ENCODE measurements around the gene PLXDC1.

DNA sequence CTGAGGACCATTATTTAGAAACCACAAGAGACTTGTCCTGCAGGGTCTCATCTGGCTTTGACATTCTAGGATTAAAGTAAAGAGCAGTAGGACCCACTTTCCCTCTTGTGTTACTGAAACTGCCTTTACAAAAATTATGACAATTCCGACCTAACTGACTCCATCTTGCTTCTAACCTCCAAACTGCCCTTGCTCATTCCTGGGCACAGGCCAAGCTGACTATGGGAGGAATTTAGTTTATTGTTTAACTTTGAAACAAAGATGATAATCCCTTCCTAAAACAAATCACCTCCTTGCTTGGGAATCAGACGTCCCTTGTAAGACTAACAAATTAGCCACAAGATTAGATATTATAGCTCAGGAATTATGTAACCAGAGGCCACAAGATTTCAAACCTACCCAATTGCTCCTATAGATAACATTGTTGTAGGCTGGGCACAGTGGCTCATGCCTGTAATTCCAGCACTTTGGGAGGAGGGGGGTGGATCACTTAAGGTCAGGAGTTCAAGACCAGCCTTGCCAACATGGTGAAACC, 97.3 kb downstream of the PLXDC1 start:
- TF ChIP-seq TCF4 (CRISPR knock-in tag; IDR thresholded peaks at IDR 0.05; ENCODE audit: borderline replicate concordance) (no peak), CSDC2 (CRISPR knock-in tag; IDR thresholded peaks at IDR 0.05) (no peak), ARNTL (CRISPR knock-in tag; IDR thresholded peaks at IDR 0.05; ENCODE audit: borderline replicate concordance, low read depth) (no peak), ZNF565 (CRISPR knock-in tag; conservative IDR thresholded peaks at IDR 0.05; ENCODE audit: low read depth) (no peak), PPARA (CRISPR knock-in tag; IDR thresholded peaks at IDR 0.05; ENCODE audit: borderline replicate concordance) (no peak)
- TF ChIP-seq, protein P1, sequence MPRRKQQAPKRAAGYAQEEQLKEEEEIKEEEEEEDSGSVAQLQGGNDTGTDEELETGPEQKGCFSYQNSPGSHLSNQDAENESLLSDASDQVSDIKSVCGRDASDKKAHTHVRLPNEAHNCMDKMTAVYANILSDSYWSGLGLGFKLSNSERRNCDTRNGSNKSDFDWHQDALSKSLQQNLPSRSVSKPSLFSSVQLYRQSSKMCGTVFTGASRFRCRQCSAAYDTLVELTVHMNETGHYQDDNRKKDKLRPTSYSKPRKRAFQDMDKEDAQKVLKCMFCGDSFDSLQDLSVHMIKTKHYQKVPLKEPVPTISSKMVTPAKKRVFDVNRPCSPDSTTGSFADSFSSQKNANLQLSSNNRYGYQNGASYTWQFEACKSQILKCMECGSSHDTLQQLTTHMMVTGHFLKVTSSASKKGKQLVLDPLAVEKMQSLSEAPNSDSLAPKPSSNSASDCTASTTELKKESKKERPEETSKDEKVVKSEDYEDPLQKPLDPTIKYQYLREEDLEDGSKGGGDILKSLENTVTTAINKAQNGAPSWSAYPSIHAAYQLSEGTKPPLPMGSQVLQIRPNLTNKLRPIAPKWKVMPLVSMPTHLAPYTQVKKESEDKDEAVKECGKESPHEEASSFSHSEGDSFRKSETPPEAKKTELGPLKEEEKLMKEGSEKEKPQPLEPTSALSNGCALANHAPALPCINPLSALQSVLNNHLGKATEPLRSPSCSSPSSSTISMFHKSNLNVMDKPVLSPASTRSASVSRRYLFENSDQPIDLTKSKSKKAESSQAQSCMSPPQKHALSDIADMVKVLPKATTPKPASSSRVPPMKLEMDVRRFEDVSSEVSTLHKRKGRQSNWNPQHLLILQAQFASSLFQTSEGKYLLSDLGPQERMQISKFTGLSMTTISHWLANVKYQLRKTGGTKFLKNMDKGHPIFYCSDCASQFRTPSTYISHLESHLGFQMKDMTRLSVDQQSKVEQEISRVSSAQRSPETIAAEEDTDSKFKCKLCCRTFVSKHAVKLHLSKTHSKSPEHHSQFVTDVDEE (CRISPR knock-in tag; IDR thresholded peaks at IDR 0.05), result no peak
- TF ChIP-seq, protein P2, sequence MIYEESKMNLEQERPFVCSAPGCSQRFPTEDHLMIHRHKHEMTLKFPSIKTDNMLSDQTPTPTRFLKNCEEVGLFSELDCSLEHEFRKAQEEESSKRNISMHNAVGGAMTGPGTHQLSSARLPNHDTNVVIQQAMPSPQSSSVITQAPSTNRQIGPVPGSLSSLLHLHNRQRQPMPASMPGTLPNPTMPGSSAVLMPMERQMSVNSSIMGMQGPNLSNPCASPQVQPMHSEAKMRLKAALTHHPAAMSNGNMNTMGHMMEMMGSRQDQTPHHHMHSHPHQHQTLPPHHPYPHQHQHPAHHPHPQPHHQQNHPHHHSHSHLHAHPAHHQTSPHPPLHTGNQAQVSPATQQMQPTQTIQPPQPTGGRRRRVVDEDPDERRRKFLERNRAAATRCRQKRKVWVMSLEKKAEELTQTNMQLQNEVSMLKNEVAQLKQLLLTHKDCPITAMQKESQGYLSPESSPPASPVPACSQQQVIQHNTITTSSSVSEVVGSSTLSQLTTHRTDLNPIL (CRISPR knock-in tag; IDR thresholded peaks at IDR 0.05; ENCODE audit: low read depth), result no peak
- TF ChIP-seq, protein P3, sequence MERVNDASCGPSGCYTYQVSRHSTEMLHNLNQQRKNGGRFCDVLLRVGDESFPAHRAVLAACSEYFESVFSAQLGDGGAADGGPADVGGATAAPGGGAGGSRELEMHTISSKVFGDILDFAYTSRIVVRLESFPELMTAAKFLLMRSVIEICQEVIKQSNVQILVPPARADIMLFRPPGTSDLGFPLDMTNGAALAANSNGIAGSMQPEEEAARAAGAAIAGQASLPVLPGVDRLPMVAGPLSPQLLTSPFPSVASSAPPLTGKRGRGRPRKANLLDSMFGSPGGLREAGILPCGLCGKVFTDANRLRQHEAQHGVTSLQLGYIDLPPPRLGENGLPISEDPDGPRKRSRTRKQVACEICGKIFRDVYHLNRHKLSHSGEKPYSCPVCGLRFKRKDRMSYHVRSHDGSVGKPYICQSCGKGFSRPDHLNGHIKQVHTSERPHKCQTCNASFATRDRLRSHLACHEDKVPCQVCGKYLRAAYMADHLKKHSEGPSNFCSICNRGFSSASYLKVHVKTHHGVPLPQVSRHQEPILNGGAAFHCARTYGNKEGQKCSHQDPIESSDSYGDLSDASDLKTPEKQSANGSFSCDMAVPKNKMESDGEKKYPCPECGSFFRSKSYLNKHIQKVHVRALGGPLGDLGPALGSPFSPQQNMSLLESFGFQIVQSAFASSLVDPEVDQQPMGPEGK (CRISPR knock-in tag; IDR thresholded peaks at IDR 0.05; ENCODE audit: borderline replicate concordance), result no peak

Data from SK-N-SH treated with all-trans-retinoic acid at 6 μM for 48 hours (cell line).